Nephron progenitor cell (in vitro differentiated cells): ENCODE measurements around the gene KCNJ11.

Experiments used
- DNase-seq: peaks from one replicate; pipeline ENCODE4 v3.0.0; 2021
- H3K27ac Mint-ChIP-seq: 2 replicates; pipeline ENCODE4 v1.8.0; 2021; ENCODE audit warnings: mild to moderate bottlenecking, moderate library complexity, mixed read lengths
- H3K27me3 Mint-ChIP-seq: 2 replicates; pipeline ENCODE4 v1.8.0; 2021; ENCODE audit warnings: mild to moderate bottlenecking, low read depth, mixed read lengths; ENCODE audit not compliant: poor library complexity
- H3K36me3 Mint-ChIP-seq: 2 replicates; pipeline ENCODE4 v1.8.0; 2021; ENCODE audit warnings: low read depth, mixed read lengths
- H3K4me1 Mint-ChIP-seq: 2 replicates; pipeline ENCODE4 v1.8.0; 2021; ENCODE audit warnings: mixed read lengths
- H3K4me3 Mint-ChIP-seq: 2 replicates; pipeline ENCODE4 v1.8.0; 2021; ENCODE audit warnings: mild to moderate bottlenecking, moderate library complexity, mixed read lengths
- H3K9me3 Mint-ChIP-seq: 2 replicates; pipeline ENCODE4 v1.8.0; 2021; ENCODE audit warnings: mild to moderate bottlenecking, moderate library complexity, mixed read lengths
- TF ChIP-seq, protein P1 (sequence below): fragments of 200-600 bp; sonication (generic); IDR thresholded peaks from 2 replicates; pipeline ENCODE4 v1.5.0; 2021; ENCODE audit warnings: antibody characterized with exemption

KCNJ11 gene

DNA sequence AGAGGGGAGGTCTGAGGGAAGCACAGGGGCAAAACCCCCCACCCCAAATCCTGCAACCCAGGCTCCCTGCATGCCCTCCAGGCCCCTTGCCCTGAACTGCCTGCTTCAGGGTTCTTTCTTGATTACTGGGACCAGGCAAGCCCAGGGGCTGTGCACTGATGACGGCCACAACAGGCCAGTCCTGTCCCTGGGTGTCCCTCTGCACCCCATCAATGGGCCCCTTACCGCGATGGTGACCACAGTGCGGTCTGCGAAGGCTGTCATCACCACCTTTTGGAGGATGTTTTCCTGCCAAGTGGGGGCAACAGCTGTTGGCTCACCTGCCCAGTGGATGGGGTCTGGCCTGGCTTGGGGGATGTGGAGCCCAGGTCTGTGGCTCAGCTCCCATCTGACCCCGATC, 5.0 kb upstream of the KCNJ11 start:
- no peaks in the 10 kb centered on the region for H3K9me3 Mint-ChIP-seq
- H3K27me3 Mint-ChIP-seq: peaks cover 30% of the 10 kb centered on the region

DNA sequence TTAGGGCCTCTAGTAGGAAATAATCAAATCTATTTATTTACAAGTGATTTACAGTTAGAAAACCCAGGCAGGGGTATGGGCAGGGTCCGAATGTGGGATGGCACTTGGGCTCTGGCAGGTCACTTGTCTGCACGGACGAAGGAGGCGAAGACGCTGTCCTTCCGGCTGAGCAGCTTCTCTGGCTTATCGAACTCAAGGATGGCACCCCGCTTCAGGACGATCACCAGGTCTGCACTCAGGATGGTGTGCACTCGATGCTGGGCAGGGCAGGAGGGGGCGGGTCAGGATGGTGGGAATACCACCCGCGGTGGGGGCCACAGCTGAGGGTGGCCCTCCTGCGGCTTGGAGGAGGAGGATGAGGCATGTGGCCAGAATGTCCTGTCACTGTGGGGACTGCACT, 4.4 kb upstream of the KCNJ11 start:
- no peaks in the 10 kb centered on the region for H3K4me1 Mint-ChIP-seq
- H3K27ac Mint-ChIP-seq: no peak overlapping the region
- H3K9me3 Mint-ChIP-seq: no peaks in the 10 kb centered on the region
- H3K4me3 Mint-ChIP-seq: no peak overlapping the region
- H3K36me3 Mint-ChIP-seq: no peaks in the 10 kb centered on the region
- TF ChIP-seq, protein P1, sequence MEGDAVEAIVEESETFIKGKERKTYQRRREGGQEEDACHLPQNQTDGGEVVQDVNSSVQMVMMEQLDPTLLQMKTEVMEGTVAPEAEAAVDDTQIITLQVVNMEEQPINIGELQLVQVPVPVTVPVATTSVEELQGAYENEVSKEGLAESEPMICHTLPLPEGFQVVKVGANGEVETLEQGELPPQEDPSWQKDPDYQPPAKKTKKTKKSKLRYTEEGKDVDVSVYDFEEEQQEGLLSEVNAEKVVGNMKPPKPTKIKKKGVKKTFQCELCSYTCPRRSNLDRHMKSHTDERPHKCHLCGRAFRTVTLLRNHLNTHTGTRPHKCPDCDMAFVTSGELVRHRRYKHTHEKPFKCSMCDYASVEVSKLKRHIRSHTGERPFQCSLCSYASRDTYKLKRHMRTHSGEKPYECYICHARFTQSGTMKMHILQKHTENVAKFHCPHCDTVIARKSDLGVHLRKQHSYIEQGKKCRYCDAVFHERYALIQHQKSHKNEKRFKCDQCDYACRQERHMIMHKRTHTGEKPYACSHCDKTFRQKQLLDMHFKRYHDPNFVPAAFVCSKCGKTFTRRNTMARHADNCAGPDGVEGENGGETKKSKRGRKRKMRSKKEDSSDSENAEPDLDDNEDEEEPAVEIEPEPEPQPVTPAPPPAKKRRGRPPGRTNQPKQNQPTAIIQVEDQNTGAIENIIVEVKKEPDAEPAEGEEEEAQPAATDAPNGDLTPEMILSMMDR: no peak
- H3K27me3 Mint-ChIP-seq: peaks cover 34% of the 10 kb centered on the region
- DNase-seq: no peak

More for the DNA sequence above, 5.0 kb upstream of the KCNJ11 start:
- H3K36me3 Mint-ChIP-seq: no peaks in the 10 kb centered on the region
- no peaks in the 10 kb centered on the region for H3K4me1 Mint-ChIP-seq
- H3K4me3 Mint-ChIP-seq: no peak overlapping the region
- no peak for DNase-seq
- H3K27ac Mint-ChIP-seq: no peak overlapping the region
- TF ChIP-seq, protein P1: no peak

DNA sequence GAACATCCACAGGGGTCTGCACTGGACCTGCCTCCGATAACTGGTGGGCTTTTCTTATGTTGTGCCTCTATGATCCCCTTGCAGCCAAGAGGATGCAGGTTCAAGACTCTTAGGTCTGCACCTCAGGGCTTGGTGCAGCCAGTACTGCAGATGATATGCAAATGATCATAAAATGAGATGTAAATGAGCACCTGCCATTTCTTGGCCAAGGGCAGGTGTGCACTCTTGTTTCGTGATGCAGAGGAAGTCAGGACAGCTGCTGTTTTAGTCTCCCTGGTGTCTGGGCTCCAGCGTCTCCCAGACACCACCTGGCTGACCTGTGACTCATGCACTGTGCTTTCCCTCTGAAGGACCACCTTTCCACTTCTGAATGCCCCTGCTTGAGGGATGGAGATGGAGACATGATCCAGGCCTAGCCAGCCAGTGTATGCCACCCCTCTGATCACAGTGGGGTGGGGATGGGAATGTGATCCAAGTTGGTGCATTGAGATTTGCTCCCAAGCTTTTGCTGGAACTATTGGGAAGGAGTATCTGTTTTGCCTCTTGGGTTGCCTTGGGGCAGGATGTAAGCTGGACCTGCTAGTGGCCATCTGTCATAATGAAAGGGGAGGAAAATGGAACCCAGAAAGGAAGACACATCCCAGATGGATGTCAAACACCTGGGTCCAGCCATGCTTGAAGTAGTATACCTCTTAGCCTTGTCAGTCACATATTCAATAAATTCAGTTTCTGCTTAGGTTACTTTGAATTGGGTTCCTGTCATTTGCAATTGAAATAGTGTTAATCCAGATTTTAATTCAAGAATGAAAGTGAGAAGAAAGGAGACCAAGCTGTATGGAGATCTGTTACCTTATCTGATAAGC, 3.3 kb upstream of the KCNJ11 start:
- TF ChIP-seq, protein P1: no peak
- H3K36me3 Mint-ChIP-seq: no peaks in the 10 kb centered on the region
- H3K27ac Mint-ChIP-seq: no peak overlapping the region
- H3K4me1 Mint-ChIP-seq: no peaks in the 10 kb centered on the region
- no peaks in the 10 kb centered on the region for H3K9me3 Mint-ChIP-seq
- peaks cover 46% of the 10 kb centered on the region for H3K27me3 Mint-ChIP-seq
- H3K4me3 Mint-ChIP-seq: no peak overlapping the region
- no peak for DNase-seq

DNA sequence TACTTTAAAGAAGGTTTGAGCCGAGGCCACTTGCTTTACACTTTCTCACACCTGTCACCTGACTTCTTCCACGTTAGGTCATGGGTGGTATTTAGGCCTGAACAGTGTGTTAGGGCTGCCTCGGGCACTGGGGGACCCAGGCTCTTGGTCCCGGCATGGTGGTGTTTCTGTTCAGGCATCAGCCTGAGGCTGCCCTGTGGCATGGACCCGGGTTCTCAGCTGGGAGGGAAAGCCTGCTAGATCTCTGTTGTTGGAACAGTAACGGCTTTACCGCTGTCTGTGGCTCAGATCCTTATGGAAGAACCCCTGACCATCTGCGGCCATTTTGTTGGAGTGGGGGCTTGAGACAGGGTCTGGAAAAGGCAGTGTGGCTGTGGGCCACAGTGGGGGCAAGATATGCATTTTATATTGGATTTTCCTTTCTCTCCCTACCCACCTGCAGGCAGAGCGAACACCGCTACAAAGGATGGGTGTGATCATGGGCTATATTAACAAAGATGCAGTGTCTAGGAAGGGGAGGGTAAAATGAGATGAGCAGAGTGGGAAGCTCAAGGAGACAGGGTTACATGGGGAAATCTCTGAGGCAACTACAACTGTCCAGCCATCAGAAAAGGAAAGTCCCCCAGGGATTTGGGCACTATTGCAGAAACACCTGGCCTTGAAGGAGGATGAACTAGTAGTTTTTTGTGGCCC, 1.6 kb upstream of the KCNJ11 start:
- Mint-ChIP-seq H3K27me3 (peaks cover 40% of the 10 kb centered on the region), H3K9me3 (no peaks in the 10 kb centered on the region), H3K4me3 (peak overlapping the region; percentile 77), H3K4me1 (peaks cover 10% of the 10 kb centered on the region), H3K36me3 (no peaks in the 10 kb centered on the region), H3K27ac (no peak overlapping the region)
- TF ChIP-seq, protein P1: no peak
- DNase-seq: no peak

GRCh38 chr11:17389211-17389956, 925 bp upstream of the KCNJ11 start:
- peak; percentile 92 for DNase-seq
- Mint-ChIP-seq H3K27ac (no peak overlapping the region), H3K4me1 (peaks cover 17% of the 10 kb centered on the region), H3K36me3 (no peaks in the 10 kb centered on the region), H3K4me3 (peak overlapping the region; percentile 77), H3K27me3 (peaks cover 40% of the 10 kb centered on the region), H3K9me3 (no peaks in the 10 kb centered on the region)
- TF ChIP-seq, protein P1: peak; percentile 68
